Hepatocyte (in vitro differentiated cells): Measurements from ENCODE around the gene SEMA6A.

Source experiments
- EZH2 ChIP-seq: fragments of 200-600 bp; sonication (generic); IDR thresholded peaks from 2 replicates; pipeline ENCODE4 v1.6.1; 2016; ENCODE audit warnings: antibody characterized with exemption, mild to moderate bottlenecking, borderline replicate concordance
- TF ChIP-seq, protein P1 (sequence below): fragments of 200-600 bp; sonication (generic); IDR thresholded peaks from 2 replicates; pipeline ENCODE4 v1.5.1; 2016; ENCODE audit warnings: antibody characterized with exemption, mild to moderate bottlenecking; ENCODE audit not compliant: poor library complexity

DNA sequence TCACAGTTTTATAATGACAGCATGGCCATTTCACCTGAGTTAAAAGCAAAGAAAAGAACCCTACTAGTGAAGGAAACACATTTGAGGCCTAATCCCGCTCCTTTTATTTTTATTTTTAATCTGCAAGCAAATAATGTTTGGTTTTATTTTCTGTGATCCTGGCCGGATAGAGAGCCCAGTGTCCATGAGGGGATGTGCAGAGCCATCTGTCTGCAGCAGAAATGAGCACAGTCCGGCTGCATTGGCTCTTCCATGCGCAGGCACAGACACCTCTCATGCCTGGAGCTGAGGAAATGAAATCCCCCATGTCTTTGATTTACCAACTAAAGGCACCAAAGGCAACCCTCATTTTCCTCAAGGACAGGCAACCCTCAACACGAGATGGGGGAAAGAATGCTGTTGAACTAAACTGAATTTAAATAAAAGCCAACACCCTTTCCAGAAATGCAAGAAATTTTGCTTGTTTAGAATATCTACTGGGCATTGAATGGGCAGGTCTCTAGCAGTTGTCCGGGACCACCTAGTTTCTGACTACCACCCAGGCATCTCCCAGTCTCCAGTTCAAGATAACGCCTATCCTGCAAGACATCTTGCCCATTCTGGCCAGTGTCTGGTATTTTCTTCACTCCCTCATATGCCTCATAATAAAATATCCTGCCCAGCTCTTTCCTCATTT, 47.9 kb upstream of the SEMA6A start:
- TF ChIP-seq, protein P1, sequence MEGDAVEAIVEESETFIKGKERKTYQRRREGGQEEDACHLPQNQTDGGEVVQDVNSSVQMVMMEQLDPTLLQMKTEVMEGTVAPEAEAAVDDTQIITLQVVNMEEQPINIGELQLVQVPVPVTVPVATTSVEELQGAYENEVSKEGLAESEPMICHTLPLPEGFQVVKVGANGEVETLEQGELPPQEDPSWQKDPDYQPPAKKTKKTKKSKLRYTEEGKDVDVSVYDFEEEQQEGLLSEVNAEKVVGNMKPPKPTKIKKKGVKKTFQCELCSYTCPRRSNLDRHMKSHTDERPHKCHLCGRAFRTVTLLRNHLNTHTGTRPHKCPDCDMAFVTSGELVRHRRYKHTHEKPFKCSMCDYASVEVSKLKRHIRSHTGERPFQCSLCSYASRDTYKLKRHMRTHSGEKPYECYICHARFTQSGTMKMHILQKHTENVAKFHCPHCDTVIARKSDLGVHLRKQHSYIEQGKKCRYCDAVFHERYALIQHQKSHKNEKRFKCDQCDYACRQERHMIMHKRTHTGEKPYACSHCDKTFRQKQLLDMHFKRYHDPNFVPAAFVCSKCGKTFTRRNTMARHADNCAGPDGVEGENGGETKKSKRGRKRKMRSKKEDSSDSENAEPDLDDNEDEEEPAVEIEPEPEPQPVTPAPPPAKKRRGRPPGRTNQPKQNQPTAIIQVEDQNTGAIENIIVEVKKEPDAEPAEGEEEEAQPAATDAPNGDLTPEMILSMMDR: no peak
- TF ChIP-seq EZH2: no peak
